RPMI7951 (cell line): Measurements from ENCODE around the gene TUT1. TPM values are rescaled to one million over a fixed set of nuclear protein-coding genes. Genes with fewer than 3 reads are reported as not detected.
A peak's percentile ranks its signal among the peaks of the same experiment; 100 is the strongest.
"Not testable (repeated sequence)": the region's sequence is repeated elsewhere in the genome, so short reads cannot be mapped to it uniquely, and the experiment has no call there.

Experiments
- DNase-seq: peaks from one replicate; pipeline ENCODE4 v3.0.0-alpha.2; 2012; ENCODE audit warnings: low read depth
- total RNA-seq: library from RNA; depleted of rRNA; stranded (reverse); fragments of >200 nt; shearing (Covaris generic); gene quantifications from 2 replicates; pipeline ENCODE4 v1.2.3, GENCODE V29; 2014

TUT1 gene
- total RNA-seq, 1 experiment from 2014 or later: 5.3 TPM

GRCh38 chr11:62578541-62578940 lies 12.8 kb downstream of the TUT1 start:
- DNase-seq: no peak

GRCh38 chr11:62577046-62577714 lies 14.1 kb downstream of the TUT1 start:
- no peak for DNase-seq

- DNase-seq: no peak
These were observed 15.5 kb downstream of the TUT1 start for GRCh38 chr11:62575837-62576236.

- no peak for DNase-seq
These were observed 16.2 kb downstream of the TUT1 start for GRCh38 chr11:62575156-62575555.

- peak; percentile 25 for DNase-seq
These were observed 16.8 kb downstream of the TUT1 start for GRCh38 chr11:62574363-62575071.

GRCh38 chr11:62573592-62574362 lies 17.5 kb downstream of the TUT1 start, which contains the start of gene EEF1G:
TSS of gene EEF1G (minus strand) at chr11:62573891. CDS start at chr11:62573842, 49 bp downstream.
- DNase-seq: peak; percentile 100

- peak; percentile 21 for DNase-seq
These were observed 18.2 kb downstream of the TUT1 start for GRCh38 chr11:62573006-62573591.

- no peak for DNase-seq
These were observed 18.9 kb downstream of the TUT1 start for GRCh38 chr11:62572431-62572830.

- DNase-seq: not testable (repeated sequence)
These were observed 19.8 kb downstream of the TUT1 start for GRCh38 chr11:62571493-62571892.

GRCh38 chr11:62570903-62571302 lies 20.4 kb downstream of the TUT1 start:
- DNase-seq: not testable (repeated sequence)

GRCh38 chr11:62569611-62570010 lies 21.7 kb downstream of the TUT1 start:
- no peak for DNase-seq

GRCh38 chr11:62567018-62567633 lies 24.2 kb downstream of the TUT1 start:
- DNase-seq: no peak

GRCh38 chr11:62566247-62566646 lies 25.1 kb downstream of the TUT1 start:
- DNase-seq: no peak

GRCh38 chr11:62565100-62565802 lies 26.1 kb downstream of the TUT1 start:
- DNase-seq: no peak

- not testable (repeated sequence) for DNase-seq
These were observed 29.6 kb downstream of the TUT1 start for GRCh38 chr11:62561677-62562230.

- peak; percentile 95 for DNase-seq
These were observed 30.7 kb downstream of the TUT1 start for GRCh38 chr11:62560566-62561103.

- DNase-seq: not testable (repeated sequence)
These were observed 31.7 kb downstream of the TUT1 start for GRCh38 chr11:62559626-62560025.

- no peak for DNase-seq
These were observed 32.1 kb downstream of the TUT1 start for GRCh38 chr11:62559204-62559603.

- no peak for DNase-seq
These were observed 32.7 kb downstream of the TUT1 start for GRCh38 chr11:62558669-62559068.

- peak; percentile 39 for DNase-seq
These were observed 34.3 kb downstream of the TUT1 start for GRCh38 chr11:62556875-62557631.
